Parathyroid adenoma (tissue), 2 donors: ENCODE data around the gene SUMO4.

Experiments used
- H2AFZ ChIP-seq: fragments of 300-600 bp; sonication (generic); one replicate; pipeline ENCODE4 v1.7.0; 2017; ENCODE audit warnings: antibody characterized with exemption, mild to moderate bottlenecking
- H3K27ac ChIP-seq: fragments of 300-600 bp; sonication (generic); one replicate; pipeline ENCODE4 v1.7.0; 2017
- H3K27me3 ChIP-seq: fragments of 300-600 bp; sonication (generic); one replicate; pipeline ENCODE4 v1.7.0; 2017; ENCODE audit warnings: low read length; ENCODE audit not compliant: control insufficient read depth, insufficient read depth
- H3K36me3 ChIP-seq: fragments of 300-600 bp; sonication (generic); one replicate; pipeline ENCODE4 v1.7.0; 2017; ENCODE audit warnings: low read length; ENCODE audit not compliant: control insufficient read depth, insufficient read depth
- H3K4me1 ChIP-seq: fragments of 300-600 bp; sonication (generic); one replicate; pipeline ENCODE4 v1.7.0; 2017; ENCODE audit warnings: control low read depth
- H3K4me2 ChIP-seq: fragments of 300-600 bp; sonication (generic); one replicate; pipeline ENCODE4 v1.7.0; 2017; ENCODE audit warnings: low read length
- H3K4me3 ChIP-seq: fragments of 300-600 bp; sonication (generic); one replicate; pipeline ENCODE4 v1.7.0; 2017; ENCODE audit warnings: low read depth, low read length
- H3K79me2 ChIP-seq: fragments of 300-600 bp; sonication (generic); one replicate; pipeline ENCODE4 v1.7.0; 2017; ENCODE audit warnings: control low read depth
- H3K9ac ChIP-seq: fragments of 300-600 bp; sonication (generic); one replicate; pipeline ENCODE4 v1.7.0; 2017; ENCODE audit warnings: mild to moderate bottlenecking
- H3K9me3 ChIP-seq: fragments of 300-600 bp; sonication (generic); one replicate; pipeline ENCODE4 v1.7.0; 2017; ENCODE audit warnings: low read length; ENCODE audit not compliant: control insufficient read depth
- CTCF ChIP-seq: fragments of 300-600 bp; sonication (generic); IDR thresholded peaks from one replicate; pipeline ENCODE4 v1.7.0; 2017; ENCODE audit warnings: antibody characterized with exemption, mild to moderate bottlenecking
- donor health status: primary hyperparathyroidism.

The SUMO4 gene

GRCh38 chr6:149403534-149403933 lies 3.5 kb downstream of the SUMO4 start:
- H3K4me1 ChIP-seq: no peaks in the 10 kb centered on the region
- no peak overlapping the region for H3K4me3 ChIP-seq
- no peak overlapping the region for H3K27ac ChIP-seq
- no peaks in the 10 kb centered on the region for H3K36me3 ChIP-seq
- no peak overlapping the region for H2AFZ ChIP-seq
- H3K27me3 ChIP-seq: no peaks in the 10 kb centered on the region
- H3K9me3 ChIP-seq: no peaks in the 10 kb centered on the region
- H3K79me2 ChIP-seq: no peaks in the 10 kb centered on the region
- TF ChIP-seq CTCF: no peak
- H3K4me2 ChIP-seq: no peak overlapping the region
- H3K9ac ChIP-seq: no peak overlapping the region

GRCh38 chr6:149405823-149406765 lies 6.0 kb downstream of the SUMO4 start:
- Histone ChIP-seq H3K9ac (no peak overlapping the region), H2AFZ (no peak overlapping the region), H3K9me3 (no peaks in the 10 kb centered on the region), H3K4me2 (no peak overlapping the region), H3K4me3 (no peak overlapping the region), H3K4me1 (no peaks in the 10 kb centered on the region), H3K27ac (no peak overlapping the region), H3K36me3 (no peaks in the 10 kb centered on the region), H3K79me2 (no peaks in the 10 kb centered on the region), H3K27me3 (no peaks in the 10 kb centered on the region)
- no peak for TF ChIP-seq CTCF

GRCh38 chr6:149409617-149410016 lies 9.6 kb downstream of the SUMO4 start:
- Histone ChIP-seq H3K4me3 (no peak overlapping the region), H3K9me3 (no peaks in the 10 kb centered on the region), H3K4me1 (no peaks in the 10 kb centered on the region), H3K27ac (no peak overlapping the region), H3K79me2 (no peaks in the 10 kb centered on the region), H2AFZ (no peak overlapping the region), H3K27me3 (no peaks in the 10 kb centered on the region), H3K9ac (no peak overlapping the region), H3K4me2 (no peak overlapping the region), H3K36me3 (no peaks in the 10 kb centered on the region)
- no peak for TF ChIP-seq CTCF

- Histone ChIP-seq H3K4me3 (no peak overlapping the region), H3K9ac (no peak overlapping the region), H3K4me2 (no peak overlapping the region), H3K36me3 (no peaks in the 10 kb centered on the region), H3K79me2 (no peaks in the 10 kb centered on the region), H3K27ac (no peak overlapping the region), H2AFZ (no peak overlapping the region), H3K9me3 (no peaks in the 10 kb centered on the region), H3K4me1 (no peaks in the 10 kb centered on the region), H3K27me3 (no peaks in the 10 kb centered on the region)
- no peak for TF ChIP-seq CTCF
Measured at GRCh38 chr6:149410557-149410956, 10.5 kb downstream of the SUMO4 start.

- Histone ChIP-seq H3K27me3 (no peaks in the 10 kb centered on the region), H3K4me2 (no peak overlapping the region), H3K9me3 (no peaks in the 10 kb centered on the region)
Measured at GRCh38 chr6:149414009-149414408, 13.9 kb downstream of the SUMO4 start.

More at GRCh38 chr6:149414009-149414408, 13.9 kb downstream of the SUMO4 start:
- no peak for TF ChIP-seq CTCF
- H3K9ac ChIP-seq: no peak overlapping the region
- H2AFZ ChIP-seq: no peak overlapping the region
- no peak overlapping the region for H3K27ac ChIP-seq
- H3K4me1 ChIP-seq: no peaks in the 10 kb centered on the region
- H3K4me3 ChIP-seq: no peak overlapping the region
- no peaks in the 10 kb centered on the region for H3K79me2 ChIP-seq
- no peaks in the 10 kb centered on the region for H3K36me3 ChIP-seq
